OCI-LY7 (cell line): ENCODE data around the gene GIPR.

ENCODE experiments used
- EZH2phosphoT487 ChIP-seq: fragments of 200-600 bp; sonication (generic); IDR thresholded peaks from 2 replicates; pipeline ENCODE4 v1.6.1; 2018; ENCODE audit warnings: low read depth, borderline replicate concordance, mild to moderate bottlenecking, mixed run types, antibody characterized with exemption, low read length, moderate library complexity, mixed read lengths
- TF ChIP-seq, protein P1 (sequence below): fragments of 200-600 bp; sonication (generic); conservative IDR thresholded peaks from 2 replicates; pipeline ENCODE4 v1.5.1; 2014; ENCODE audit warnings: mild to moderate bottlenecking, antibody characterized with exemption, low read length, moderate library complexity, mixed read lengths

DNA sequence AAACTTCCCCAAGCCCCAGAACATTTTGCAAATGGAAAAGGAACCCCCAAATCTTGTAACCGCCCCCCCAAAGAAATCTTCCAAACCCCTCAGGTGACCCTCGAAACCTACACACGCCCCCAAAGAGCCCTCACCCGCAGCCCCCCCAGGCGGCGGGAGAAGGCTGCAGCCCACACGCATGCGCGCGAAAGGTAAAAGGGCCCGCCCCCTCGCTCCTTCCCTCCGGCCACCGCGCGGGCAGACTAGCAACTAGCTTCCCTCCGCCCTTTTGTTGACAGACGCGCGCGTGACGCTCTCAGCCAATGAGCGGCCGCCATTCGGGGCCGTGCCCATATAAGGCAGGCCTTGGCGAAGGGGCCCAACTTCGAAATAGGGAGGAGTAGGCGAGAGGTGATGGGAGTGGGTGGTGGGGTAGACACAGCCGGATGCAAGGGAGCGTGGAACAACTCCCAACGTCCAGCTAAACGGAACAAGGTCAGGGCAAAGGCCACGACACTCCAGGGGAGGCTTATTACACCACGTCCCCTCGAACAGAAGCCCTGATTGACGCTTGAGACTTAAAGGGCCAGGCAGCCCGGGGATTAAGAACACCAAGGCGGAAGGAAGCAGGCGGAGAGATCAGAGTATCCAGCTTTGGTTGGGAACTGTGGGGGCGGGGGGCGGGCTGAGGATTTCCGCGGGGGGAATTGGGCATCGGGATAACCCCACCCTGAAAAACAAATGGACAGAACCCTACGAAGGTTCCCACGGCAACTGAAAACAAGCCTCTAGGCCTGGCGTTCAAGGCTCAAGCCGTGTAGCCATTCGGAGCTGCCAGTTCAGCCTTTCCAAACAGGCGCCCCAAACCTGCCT is 49.3 kb downstream of the GIPR start:
- no peak for TF ChIP-seq EZH2phosphoT487
- TF ChIP-seq, protein P1, sequence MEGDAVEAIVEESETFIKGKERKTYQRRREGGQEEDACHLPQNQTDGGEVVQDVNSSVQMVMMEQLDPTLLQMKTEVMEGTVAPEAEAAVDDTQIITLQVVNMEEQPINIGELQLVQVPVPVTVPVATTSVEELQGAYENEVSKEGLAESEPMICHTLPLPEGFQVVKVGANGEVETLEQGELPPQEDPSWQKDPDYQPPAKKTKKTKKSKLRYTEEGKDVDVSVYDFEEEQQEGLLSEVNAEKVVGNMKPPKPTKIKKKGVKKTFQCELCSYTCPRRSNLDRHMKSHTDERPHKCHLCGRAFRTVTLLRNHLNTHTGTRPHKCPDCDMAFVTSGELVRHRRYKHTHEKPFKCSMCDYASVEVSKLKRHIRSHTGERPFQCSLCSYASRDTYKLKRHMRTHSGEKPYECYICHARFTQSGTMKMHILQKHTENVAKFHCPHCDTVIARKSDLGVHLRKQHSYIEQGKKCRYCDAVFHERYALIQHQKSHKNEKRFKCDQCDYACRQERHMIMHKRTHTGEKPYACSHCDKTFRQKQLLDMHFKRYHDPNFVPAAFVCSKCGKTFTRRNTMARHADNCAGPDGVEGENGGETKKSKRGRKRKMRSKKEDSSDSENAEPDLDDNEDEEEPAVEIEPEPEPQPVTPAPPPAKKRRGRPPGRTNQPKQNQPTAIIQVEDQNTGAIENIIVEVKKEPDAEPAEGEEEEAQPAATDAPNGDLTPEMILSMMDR = peak; percentile 55
